GM12872 (cell line): ENCODE results near the gene GCDH.

Experiments used
- CTCF ChIP-seq: IDR thresholded peaks from 3 replicates; pipeline ENCODE4 v1.5.1; 2011; ENCODE audit warnings: low read depth, mild to moderate bottlenecking, low read length, moderate library complexity; ENCODE audit not compliant: insufficient read depth

GCDH gene

GRCh38 chr19:12921047-12921446 lies 30.1 kb downstream of the GCDH start:
- TF ChIP-seq CTCF: no peak

GRCh38 chr19:12922959-12923358 lies 32.0 kb downstream of the GCDH start:
- no peak for TF ChIP-seq CTCF

GRCh38 chr19:12924621-12925310 lies 33.8 kb downstream of the GCDH start:
- TF ChIP-seq CTCF: no peak

GRCh38 chr19:12930002-12930645 lies 39.2 kb downstream of the GCDH start:
- 0 out of 3 replicates have a peak, but pooled peaks have one; percentile 4 for TF ChIP-seq CTCF

GRCh38 chr19:12932392-12933286 lies 41.7 kb downstream of the GCDH start:
- no peak for TF ChIP-seq CTCF

GRCh38 chr19:12933287-12934072 lies 42.5 kb downstream of the GCDH start, which contains the start of gene FARSA:
Gene FARSA (minus strand): TSS chr19:12933711. CDS start chr19:12933696, 15 bp downstream.
- no peak for TF ChIP-seq CTCF
